IPS-18a (cell line): ENCODE measurements around the gene CSNK1G2.

Experiments used
- H3K27ac ChIP-seq: one replicate; pipeline ENCODE4 v1.5.1; 2013; ENCODE audit warnings: low read length
- H3K27me3 ChIP-seq: one replicate; pipeline ENCODE4 v1.6.1; 2013; ENCODE audit warnings: mild to moderate bottlenecking, low read length; ENCODE audit not compliant: control insufficient read depth, insufficient read depth
- H3K36me3 ChIP-seq: one replicate; pipeline ENCODE4 v1.6.1; 2013; ENCODE audit warnings: low read depth, low read length; ENCODE audit not compliant: control insufficient read depth
- H3K4me1 ChIP-seq: one replicate; pipeline ENCODE4 v1.6.1; 2013; ENCODE audit warnings: low read depth, low read length; ENCODE audit not compliant: control insufficient read depth
- H3K4me3 ChIP-seq: one replicate; pipeline ENCODE4 v1.5.1; 2013; ENCODE audit warnings: low read length
- H3K9ac ChIP-seq: one replicate; pipeline ENCODE4 v1.6.1; 2013; ENCODE audit warnings: mild to moderate bottlenecking, low read length, moderate library complexity
- H3K9me3 ChIP-seq: one replicate; pipeline ENCODE4 v1.6.1; 2013; ENCODE audit warnings: low read depth, low read length; ENCODE audit not compliant: control insufficient read depth

The CSNK1G2 gene

GRCh38 chr19:1975162-1975480, 34.1 kb downstream of the CSNK1G2 start:
- H3K9me3 ChIP-seq, result no peaks in the 10 kb centered on the region
- H3K4me1 ChIP-seq, result no peaks in the 10 kb centered on the region
- no peak overlapping the region for H3K9ac ChIP-seq
- peaks cover 5% of the 10 kb centered on the region for H3K36me3 ChIP-seq
- no peak overlapping the region for H3K27ac ChIP-seq
- no peaks in the 10 kb centered on the region for H3K27me3 ChIP-seq
- no peak overlapping the region for H3K4me3 ChIP-seq

- H3K4me1 ChIP-seq, result no peaks in the 10 kb centered on the region
- H3K9me3 ChIP-seq, result no peaks in the 10 kb centered on the region
- H3K9ac ChIP-seq, result no peak overlapping the region
- no peak overlapping the region for H3K4me3 ChIP-seq
- H3K27ac ChIP-seq, result no peak overlapping the region
- H3K36me3 ChIP-seq, result peaks cover 10% of the 10 kb centered on the region
- no peaks in the 10 kb centered on the region for H3K27me3 ChIP-seq
These were observed 36.1 kb downstream of the CSNK1G2 start for GRCh38 chr19:1977120-1977519.

- Histone ChIP-seq H3K27me3 (no peaks in the 10 kb centered on the region), H3K36me3 (peaks cover 15% of the 10 kb centered on the region), H3K27ac (no peak overlapping the region), H3K4me3 (no peak overlapping the region), H3K9me3 (no peaks in the 10 kb centered on the region), H3K9ac (no peak overlapping the region), H3K4me1 (no peaks in the 10 kb centered on the region)
These were observed 37.4 kb downstream of the CSNK1G2 start for GRCh38 chr19:1978346-1978894.

GRCh38 chr19:1979017-1979416, 38.0 kb downstream of the CSNK1G2 start:
- Histone ChIP-seq H3K9ac (no peak overlapping the region), H3K4me3 (no peak overlapping the region), H3K27ac (no peak overlapping the region), H3K36me3 (peaks cover 15% of the 10 kb centered on the region), H3K27me3 (no peaks in the 10 kb centered on the region), H3K9me3 (no peaks in the 10 kb centered on the region), H3K4me1 (no peaks in the 10 kb centered on the region)

- H3K4me3 ChIP-seq, result no peak overlapping the region
- H3K27me3 ChIP-seq, result no peaks in the 10 kb centered on the region
- H3K4me1 ChIP-seq, result no peaks in the 10 kb centered on the region
- no peak overlapping the region for H3K27ac ChIP-seq
- H3K9me3 ChIP-seq, result no peaks in the 10 kb centered on the region
- peaks cover 16% of the 10 kb centered on the region for H3K36me3 ChIP-seq
- H3K9ac ChIP-seq, result no peak overlapping the region
These were observed 38.7 kb downstream of the CSNK1G2 start for GRCh38 chr19:1979642-1980041.

- H3K27me3 ChIP-seq, result no peaks in the 10 kb centered on the region
- H3K36me3 ChIP-seq, result peaks cover 17% of the 10 kb centered on the region
- no peak overlapping the region for H3K4me3 ChIP-seq
- no peaks in the 10 kb centered on the region for H3K9me3 ChIP-seq
- H3K4me1 ChIP-seq, result no peaks in the 10 kb centered on the region
- no peak overlapping the region for H3K9ac ChIP-seq
- H3K27ac ChIP-seq, result no peak overlapping the region
These were observed 39.3 kb downstream of the CSNK1G2 start for GRCh38 chr19:1980091-1980808.

- H3K9me3 ChIP-seq, result no peaks in the 10 kb centered on the region
- H3K36me3 ChIP-seq, result peaks cover 19% of the 10 kb centered on the region
- no peak overlapping the region for H3K4me3 ChIP-seq
These were observed 39.8 kb downstream of the CSNK1G2 start for GRCh38 chr19:1980809-1981181.

GRCh38 chr19:1981253-1981652, 40.3 kb downstream of the CSNK1G2 start:
- H3K9me3 ChIP-seq, result no peaks in the 10 kb centered on the region
- H3K4me1 ChIP-seq, result no peaks in the 10 kb centered on the region
- H3K9ac ChIP-seq, result no peak overlapping the region
- H3K27ac ChIP-seq, result no peak overlapping the region
- H3K4me3 ChIP-seq, result no peak overlapping the region
- no peaks in the 10 kb centered on the region for H3K27me3 ChIP-seq
- peaks cover 22% of the 10 kb centered on the region for H3K36me3 ChIP-seq

More at GRCh38 chr19:1980809-1981181, 39.8 kb downstream of the CSNK1G2 start:
- H3K9ac ChIP-seq, result no peak overlapping the region
- H3K4me1 ChIP-seq, result no peaks in the 10 kb centered on the region
- H3K27me3 ChIP-seq, result no peaks in the 10 kb centered on the region
- H3K27ac ChIP-seq, result no peak overlapping the region

- Histone ChIP-seq H3K27me3 (no peaks in the 10 kb centered on the region), H3K4me1 (no peaks in the 10 kb centered on the region), H3K36me3 (peaks cover 34% of the 10 kb centered on the region), H3K9me3 (no peaks in the 10 kb centered on the region), H3K4me3 (no peak overlapping the region), H3K9ac (no peak overlapping the region), H3K27ac (no peak overlapping the region)
These were observed 43.4 kb downstream of the CSNK1G2 start for GRCh38 chr19:1984357-1984756.

GRCh38 chr19:1985588-1986356, 44.8 kb downstream of the CSNK1G2 start:
- Histone ChIP-seq H3K27ac (no peak overlapping the region), H3K36me3 (peaks cover 43% of the 10 kb centered on the region), H3K27me3 (no peaks in the 10 kb centered on the region), H3K4me3 (no peak overlapping the region), H3K9ac (no peak overlapping the region), H3K9me3 (no peaks in the 10 kb centered on the region), H3K4me1 (no peaks in the 10 kb centered on the region)

GRCh38 chr19:1986357-1987162, 45.6 kb downstream of the CSNK1G2 start:
- Histone ChIP-seq H3K9me3 (no peaks in the 10 kb centered on the region), H3K27me3 (no peaks in the 10 kb centered on the region), H3K9ac (no peak overlapping the region), H3K4me1 (no peaks in the 10 kb centered on the region), H3K27ac (no peak overlapping the region), H3K4me3 (no peak overlapping the region), H3K36me3 (peaks cover 44% of the 10 kb centered on the region)
